IMR-90 (cell line): ENCODE results near the gene SPRED3.

Experiments used
- CEBPB ChIP-seq: IDR thresholded peaks from 2 replicates; pipeline ENCODE4 v1.6.1; 2012; ENCODE audit warnings: low read depth, low read length, improper control_type of control experiment
- CTCF ChIP-seq: conservative IDR thresholded peaks from 2 replicates; pipeline ENCODE4 v1.5.1; 2012; ENCODE audit warnings: mild to moderate bottlenecking, low read depth, low read length, improper control_type of control experiment
- ELK1 ChIP-seq: fragments of 150-350 bp; IDR thresholded peaks from 2 replicates; pipeline ENCODE4 v1.6.1; 2016; ENCODE audit warnings: low read depth, mild to moderate bottlenecking, low read length, moderate library complexity, borderline replicate concordance
- FOS ChIP-seq: fragments of 150-350 bp; IDR thresholded peaks from 2 replicates; pipeline ENCODE4 v1.6.1; 2016; ENCODE audit warnings: low read depth, low read length
- MAFK ChIP-seq: IDR thresholded peaks from 2 replicates; pipeline ENCODE4 v1.6.1; 2012; ENCODE audit warnings: low read depth, low read length, improper control_type of control experiment
- MAZ ChIP-seq: IDR thresholded peaks from 2 replicates; pipeline ENCODE4 v1.6.1; 2012; ENCODE audit warnings: low read depth, mild to moderate bottlenecking, low read length, improper control_type of control experiment, moderate library complexity, borderline replicate concordance
- POLR2A ChIP-seq: IDR thresholded peaks from 2 replicates; pipeline ENCODE4 v1.6.1; 2012; ENCODE audit warnings: mild to moderate bottlenecking, low read depth, low read length
- RFX5 ChIP-seq: IDR thresholded peaks from 2 replicates; pipeline ENCODE4 v1.8.0; 2012; ENCODE audit warnings: low read depth, mild to moderate bottlenecking, low read length, moderate library complexity

GRCh38 chr19:38389957-38390924 lies 1.7 kb downstream of the SPRED3 start:
- TF ChIP-seq CTCF = no peak
- TF ChIP-seq MAZ = no peak
- TF ChIP-seq POLR2A = no peak
- TF ChIP-seq RFX5 = no peak
- TF ChIP-seq ELK1 = no peak
- TF ChIP-seq FOS = no peak
- TF ChIP-seq MAFK = no peak
- no peak for TF ChIP-seq CEBPB
